PC-9 (cell line): Measurements from ENCODE around the gene TNFRSF1B. TPM values are rescaled to one million over a fixed set of nuclear protein-coding genes. Genes with fewer than 3 reads are reported as not detected.

Source experiments
- BruUV-seq: library from RNA; stranded (reverse); fragments of 400-500 nt; replicated peaks from 2 replicates; lab custom pipeline; 2021; lab: Mats Ljungman, UMichigan
- CTCF ChIA-PET: fragments of 300-600 bp; sonication (Branson Sonifier 250); formaldehyde crosslinking; loops from one replicate; lab custom pipeline; 2022; ENCODE audit warnings: antibody characterized with exemption; lab: Charles Lee
- POLR2A ChIA-PET: fragments of 300-600 bp; sonication (Branson Sonifier 250); formaldehyde crosslinking; loops from one replicate; lab custom pipeline; 2022; ENCODE audit warnings: antibody characterized with exemption; ENCODE audit not compliant: unreplicated experiment; lab: Charles Lee
- DNase-seq, 2 experiments: peaks; one replicate each; pipeline versions ENCODE4 v3.0.0 to v3.0.0-alpha.2; 2015 to 2022; ENCODE audit warnings: mixed read lengths in 1 of 2
- H2AFZ ChIP-seq: fragments of 200-600 bp; sonication (generic); 2 replicates; pipeline ENCODE4 v1.8.1; 2017; ENCODE audit warnings: antibody characterized with exemption
- H3F3A ChIP-seq: fragments of 200-600 bp; sonication (generic); 2 replicates; pipeline ENCODE4 v1.8.1; 2017; ENCODE audit warnings: antibody characterized with exemption, mild to moderate bottlenecking, low read depth; ENCODE audit not compliant: insufficient read depth
- H3K27ac ChIP-seq: fragments of 200-600 bp; sonication (generic); 2 replicates; pipeline ENCODE4 v1.6.1; 2016; ENCODE audit warnings: mixed run types
- H3K27me3 ChIP-seq: fragments of 200-600 bp; sonication (generic); 2 replicates; pipeline ENCODE4 v1.6.1; 2016; ENCODE audit warnings: low read depth, mixed run types; ENCODE audit not compliant: insufficient read depth
- H3K36me3 ChIP-seq: fragments of 200-600 bp; sonication (generic); 2 replicates; pipeline ENCODE4 v1.6.1; 2016; ENCODE audit warnings: low read depth, mixed run types
- H3K4me1 ChIP-seq: fragments of 200-600 bp; sonication (generic); replicated peaks from 2 replicates; pipeline ENCODE4 v1.6.1; 2016; ENCODE audit warnings: mixed run types; ENCODE audit not compliant: insufficient read depth
- H3K4me2 ChIP-seq: fragments of 200-600 bp; sonication (generic); 2 replicates; pipeline ENCODE4 v1.6.1; 2017; ENCODE audit warnings: mixed run types
- H3K4me3 ChIP-seq: fragments of 200-600 bp; sonication (generic); 2 replicates; pipeline ENCODE4 v1.6.1; 2016; ENCODE audit warnings: mixed run types
- H3K79me2 ChIP-seq: fragments of 200-600 bp; sonication (generic); 2 replicates; pipeline ENCODE4 v1.6.1; 2017; ENCODE audit warnings: low read depth, mixed run types
- H3K9me2 ChIP-seq: fragments of 200-600 bp; sonication (generic); 2 replicates; pipeline ENCODE4 v1.8.1; 2017; ENCODE audit warnings: mild to moderate bottlenecking; ENCODE audit not compliant: insufficient read depth
- H3K9me3 ChIP-seq: fragments of 200-600 bp; sonication (generic); 2 replicates; pipeline ENCODE4 v1.8.1; 2016; ENCODE audit warnings: low read depth; ENCODE audit not compliant: insufficient read depth
- H4K20me1 ChIP-seq: fragments of 200-600 bp; sonication (generic); 2 replicates; pipeline ENCODE4 v1.8.1; 2017; ENCODE audit not compliant: insufficient read depth
- EZH2 ChIP-seq: fragments of 200-600 bp; sonication (generic); IDR thresholded peaks from 2 replicates; pipeline ENCODE4 v1.8.0; 2017; ENCODE audit warnings: antibody characterized with exemption, low read depth
- intact Hi-C: fragments of 100-400 bp; cut with micrococcal nuclease; formaldehyde crosslinking; loops from one replicate; pipeline ENCODE4 v1.10.0; 2022; ENCODE audit not compliant: unreplicated experiment
- microRNA-seq: library from miRNA; unstranded; fragments of <30 nt; microRNA quantifications from one replicate; pipeline ENCODE4 v1.2.0, GENCODE V29; 2021; ENCODE audit warnings: borderline number of aligned reads, borderline replicate concordance
- total RNA-seq: library from RNA; stranded (reverse); gene quantifications from 2 replicates; pipeline ENCODE4 v1.2.3, GENCODE V29; 2021
- TF ChIP-seq, protein P1 (sequence below): fragments of 200-600 bp; sonication (generic); conservative IDR thresholded peaks from 2 replicates; pipeline ENCODE4 v1.6.1; 2017; ENCODE audit warnings: mixed run types, antibody characterized with exemption, mild to moderate bottlenecking, moderate library complexity

The TNFRSF1B gene
- total RNA-seq, 1 experiment from 2014 or later = 2.7 TPM

DNA sequence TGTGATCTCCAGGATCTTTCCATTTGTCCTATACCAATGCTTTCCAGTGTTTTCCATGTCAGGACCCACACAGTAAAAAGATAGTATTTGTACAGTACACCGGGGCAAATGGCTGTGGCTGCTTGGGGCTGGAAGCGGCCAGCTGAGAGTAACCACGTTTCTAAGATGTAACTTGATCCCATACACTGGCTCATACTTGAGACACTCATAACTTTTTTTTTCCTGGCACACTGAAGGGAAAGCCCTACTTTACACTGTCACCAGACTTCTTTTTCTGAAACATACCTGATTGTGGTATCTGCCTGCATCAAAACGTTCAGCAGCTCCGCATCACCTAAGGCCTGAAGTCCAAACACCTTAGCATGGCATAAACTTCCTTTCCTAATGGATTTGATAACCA is 84.7 kb downstream of the TNFRSF1B start:
- H3K9me3 ChIP-seq = no peaks in the 10 kb centered on the region
- intact Hi-C loops = no loop called here
- H3K4me3 ChIP-seq = no peak overlapping the region
- no peaks in the 10 kb centered on the region for H3K79me2 ChIP-seq
- no peak overlapping the region for H2AFZ ChIP-seq
- no peaks in the 10 kb centered on the region for H3K27me3 ChIP-seq
- no peaks in the 10 kb centered on the region for H3K4me1 ChIP-seq
- ChIA-PET CTCF (no interaction called here), POLR2A (no interaction called here)
- BruUV-seq = no TSS peak
- H4K20me1 ChIP-seq = no peaks in the 10 kb centered on the region
- no peak overlapping the region for H3K27ac ChIP-seq
- H3K4me2 ChIP-seq = no peak overlapping the region
- no peaks in the 10 kb centered on the region; the same call in 1 of the 2 replicates for H3K36me3 ChIP-seq
- TF ChIP-seq, protein P1, sequence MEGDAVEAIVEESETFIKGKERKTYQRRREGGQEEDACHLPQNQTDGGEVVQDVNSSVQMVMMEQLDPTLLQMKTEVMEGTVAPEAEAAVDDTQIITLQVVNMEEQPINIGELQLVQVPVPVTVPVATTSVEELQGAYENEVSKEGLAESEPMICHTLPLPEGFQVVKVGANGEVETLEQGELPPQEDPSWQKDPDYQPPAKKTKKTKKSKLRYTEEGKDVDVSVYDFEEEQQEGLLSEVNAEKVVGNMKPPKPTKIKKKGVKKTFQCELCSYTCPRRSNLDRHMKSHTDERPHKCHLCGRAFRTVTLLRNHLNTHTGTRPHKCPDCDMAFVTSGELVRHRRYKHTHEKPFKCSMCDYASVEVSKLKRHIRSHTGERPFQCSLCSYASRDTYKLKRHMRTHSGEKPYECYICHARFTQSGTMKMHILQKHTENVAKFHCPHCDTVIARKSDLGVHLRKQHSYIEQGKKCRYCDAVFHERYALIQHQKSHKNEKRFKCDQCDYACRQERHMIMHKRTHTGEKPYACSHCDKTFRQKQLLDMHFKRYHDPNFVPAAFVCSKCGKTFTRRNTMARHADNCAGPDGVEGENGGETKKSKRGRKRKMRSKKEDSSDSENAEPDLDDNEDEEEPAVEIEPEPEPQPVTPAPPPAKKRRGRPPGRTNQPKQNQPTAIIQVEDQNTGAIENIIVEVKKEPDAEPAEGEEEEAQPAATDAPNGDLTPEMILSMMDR = no peak
- no peak for TF ChIP-seq EZH2
- H3K9me2 ChIP-seq = no peaks in the 10 kb centered on the region
- no peaks in the 10 kb centered on the region for H3F3A ChIP-seq
- DNase-seq = no peak

DNA sequence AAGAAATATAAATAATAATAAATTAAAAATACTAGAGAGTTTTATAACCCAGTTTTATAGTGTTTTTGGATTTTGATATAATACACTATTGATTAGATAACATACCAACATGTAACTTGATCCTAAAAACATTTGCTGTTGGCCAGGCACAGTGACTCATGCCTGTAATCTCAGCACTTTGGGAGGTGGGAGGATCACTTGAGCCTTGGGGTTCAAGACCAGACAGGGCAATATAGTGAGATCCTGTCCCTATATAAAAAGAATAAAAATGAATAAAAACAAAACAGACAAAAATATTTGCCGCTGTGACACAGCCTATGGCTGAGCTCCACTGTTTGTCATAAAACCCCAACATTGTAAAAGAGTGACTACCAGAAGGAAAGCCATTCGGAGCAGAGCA is 89.1 kb downstream of the TNFRSF1B start:
- H3K9me3 ChIP-seq = no peaks in the 10 kb centered on the region
- no peak overlapping the region for H3K27ac ChIP-seq
- TF ChIP-seq EZH2 = no peak
- TF ChIP-seq, protein P1 = no peak
- no peak overlapping the region for H3K4me3 ChIP-seq
- H3K9me2 ChIP-seq = no peaks in the 10 kb centered on the region
- CTCF ChIA-PET = no interaction called here
- no peak overlapping the region for H2AFZ ChIP-seq
- H3K4me1 ChIP-seq = no peaks in the 10 kb centered on the region
- intact Hi-C loops = no loop called here
- H3K79me2 ChIP-seq = no peaks in the 10 kb centered on the region
- DNase-seq = no peak
- no TSS peak for BruUV-seq
- POLR2A ChIA-PET = no interaction called here
- H3K27me3 ChIP-seq = no peaks in the 10 kb centered on the region
- no peaks in the 10 kb centered on the region; the same call in 1 of the 2 replicates for H3K36me3 ChIP-seq
- no peaks in the 10 kb centered on the region for H4K20me1 ChIP-seq
- no peak overlapping the region for H3K4me2 ChIP-seq
- H3F3A ChIP-seq = no peaks in the 10 kb centered on the region

DNA sequence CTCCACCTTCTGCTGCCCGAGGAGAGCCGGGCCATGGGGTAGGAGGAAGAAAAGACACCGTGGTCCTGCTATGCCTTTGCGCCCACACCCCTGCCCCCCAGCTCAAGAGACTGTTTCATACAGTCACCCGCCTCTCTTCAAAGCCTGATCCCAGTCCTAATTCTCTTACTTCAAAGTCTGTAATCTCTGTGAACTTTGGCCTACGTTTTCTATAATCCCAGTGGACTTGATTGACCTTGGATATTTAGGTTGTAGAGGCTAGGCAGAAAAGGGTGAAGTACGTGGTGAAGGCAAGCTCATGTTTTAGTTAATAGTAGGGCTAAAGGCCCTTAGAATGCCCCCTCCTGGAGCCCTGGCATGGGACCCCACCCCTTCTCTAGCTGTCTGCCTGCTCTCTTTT is 91.5 kb downstream of the TNFRSF1B start:
- ChIA-PET CTCF (no interaction called here), POLR2A (no interaction called here)
- H3K4me2 ChIP-seq = no peak overlapping the region
- H3F3A ChIP-seq = no peaks in the 10 kb centered on the region
- H2AFZ ChIP-seq = no peak overlapping the region
- no peaks in the 10 kb centered on the region for H3K4me1 ChIP-seq
- no peaks in the 10 kb centered on the region for H3K9me3 ChIP-seq
- intact Hi-C loops = no loop called here
- no peaks in the 10 kb centered on the region for H3K79me2 ChIP-seq
- TF ChIP-seq, protein P1 = no peak
- TF ChIP-seq EZH2 = no peak
- H3K9me2 ChIP-seq = no peaks in the 10 kb centered on the region
- BruUV-seq = no TSS peak
- H3K27me3 ChIP-seq = no peaks in the 10 kb centered on the region
- no peak overlapping the region for H3K27ac ChIP-seq
- H4K20me1 ChIP-seq = no peaks in the 10 kb centered on the region
- no peak for DNase-seq
- H3K4me3 ChIP-seq = no peak overlapping the region
- no peaks in the 10 kb centered on the region; the same call in 1 of the 2 replicates for H3K36me3 ChIP-seq

Small RNA genes within 50 kb of the gene (microRNA-seq; reads per million reads assigned to microRNA genes)
- not detected for gene MIR4632
- gene MIR7846 = not detected

Other genes with a start within 250 kb of the TNFRSF1B start
- 38.7 and 44.2 TPM in 2 replicates for gene KIAA2013, start 240.6 kb upstream of the TNFRSF1B start, total RNA-seq
- 64.1 and 65.0 TPM in 2 replicates for gene PLOD1, start 232.3 kb upstream of the TNFRSF1B start, total RNA-seq
- gene MFN2, start 186.5 kb upstream of the TNFRSF1B start, total RNA-seq = 54.2 and 72.6 TPM in 2 replicates
- 25.9 and 28.3 TPM in 2 replicates for gene MIIP, start 147.5 kb upstream of the TNFRSF1B start, total RNA-seq
- gene TNFRSF8, start 103.7 kb upstream of the TNFRSF1B start, total RNA-seq = not detected in 2 replicates
- 31.1 and 36.2 TPM in 2 replicates for gene VPS13D, start 63.0 kb downstream of the TNFRSF1B start, total RNA-seq